DMS79 (cell line): Measurements from ENCODE around the gene MT3.
"Not testable (repeated sequence)": the region's sequence is repeated elsewhere in the genome, so short reads cannot be mapped to it uniquely, and the experiment has no call there.

Source experiments
- DNase-seq: peaks from one replicate; lab custom pipeline; 2025; lab: John Stamatoyannopoulos, UW

Gene MT3

GRCh38 chr16:56610017-56610608 is 20.8 kb downstream of the MT3 start:
- no peak for DNase-seq

- DNase-seq = no peak
Measured at GRCh38 chr16:56610609-56611111, 21.3 kb downstream of the MT3 start.

GRCh38 chr16:56611281-56611833 is 22.0 kb downstream of the MT3 start:
- DNase-seq = no peak

- DNase-seq = no peak
Measured at GRCh38 chr16:56613706-56614105, 24.4 kb downstream of the MT3 start.

GRCh38 chr16:56614549-56614991 is 25.2 kb downstream of the MT3 start:
- no peak for DNase-seq

- no peak for DNase-seq
Measured at GRCh38 chr16:56615353-56615752, 26.0 kb downstream of the MT3 start.

GRCh38 chr16:56616608-56617211 is 27.4 kb downstream of the MT3 start:
- no peak for DNase-seq

GRCh38 chr16:56617212-56618085 is 28.1 kb downstream of the MT3 start:
- no peak for DNase-seq

- no peak for DNase-seq
Measured at GRCh38 chr16:56618138-56618537, 28.8 kb downstream of the MT3 start.

- DNase-seq = no peak
Measured at GRCh38 chr16:56620339-56620897, 31.1 kb downstream of the MT3 start.

GRCh38 chr16:56621665-56622445 is 32.5 kb downstream of the MT3 start:
- not testable (repeated sequence) for DNase-seq

- DNase-seq = not testable (repeated sequence)
Measured at GRCh38 chr16:56623184-56623583, 33.9 kb downstream of the MT3 start.

- DNase-seq = no peak
Measured at GRCh38 chr16:56623637-56624036, 34.3 kb downstream of the MT3 start.

GRCh38 chr16:56625140-56625942 is 36.0 kb downstream of the MT3 start, which contains the start of gene MT1E:
Gene MT1E, plus strand, starts transcription at chr16:56625781. Its CDS starts 71 bp downstream, at chr16:56625852.
- no peak for DNase-seq

GRCh38 chr16:56625943-56626654 is 36.8 kb downstream of the MT3 start:
- no peak for DNase-seq

GRCh38 chr16:56626685-56627084 is 37.4 kb downstream of the MT3 start:
- no peak for DNase-seq

GRCh38 chr16:56628486-56629350 is 39.4 kb downstream of the MT3 start:
- no peak for DNase-seq

- no peak for DNase-seq
Measured at GRCh38 chr16:56629531-56629930, 40.2 kb downstream of the MT3 start.

GRCh38 chr16:56630134-56630533 is 40.8 kb downstream of the MT3 start:
- DNase-seq = no peak
